ENCODE results near the gene ADAMTS8.

GRCh38 chr11:130424613-130425140 is 3.7 kb downstream of the ADAMTS8 start:
- no peak for TF ChIP-seq CTCF (IDR thresholded peaks at IDR 0.05)
- no peak for TF ChIP-seq POLR2A (IDR thresholded peaks at IDR 0.05)

Measured in heart left ventricle (tissue), 13 donors.